OCI-LY1 (cell line): ENCODE measurements around the gene MAP2K2.

ENCODE experiments used
- EZH2 ChIP-seq: fragments of 200-600 bp; sonication (generic), shearing (Covaris generic); IDR thresholded peaks from 2 replicates; pipeline ENCODE4 v1.8.0; 2017; ENCODE audit warnings: borderline replicate concordance, mixed run types, mild to moderate bottlenecking, antibody characterized with exemption, low read length, moderate library complexity, mixed read lengths
- TF ChIP-seq, protein P1 (sequence below): fragments of 200-600 bp; sonication (generic), shearing (Covaris generic); IDR thresholded peaks from 2 replicates; pipeline ENCODE4 v1.5.1; 2017; ENCODE audit warnings: mild to moderate bottlenecking, antibody characterized with exemption, low read length, moderate library complexity, mixed read lengths

DNA sequence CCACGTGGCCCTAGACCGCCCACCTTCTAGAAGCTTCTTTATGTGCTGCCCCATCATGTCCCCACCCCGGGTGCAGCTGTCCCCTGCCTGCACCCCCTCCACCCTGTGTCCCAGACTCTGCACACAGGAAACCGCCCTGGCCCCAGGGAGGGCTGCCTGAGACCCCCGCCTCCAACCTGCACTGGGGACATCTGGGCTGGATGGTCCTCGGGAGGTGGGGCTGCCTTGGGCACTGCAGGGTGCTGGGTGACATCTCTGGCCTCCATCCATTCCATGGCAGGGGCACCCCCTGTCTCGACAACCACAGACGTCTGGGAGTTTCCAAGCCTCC lies 39.4 kb downstream of the MAP2K2 start:
- TF ChIP-seq, protein P1, sequence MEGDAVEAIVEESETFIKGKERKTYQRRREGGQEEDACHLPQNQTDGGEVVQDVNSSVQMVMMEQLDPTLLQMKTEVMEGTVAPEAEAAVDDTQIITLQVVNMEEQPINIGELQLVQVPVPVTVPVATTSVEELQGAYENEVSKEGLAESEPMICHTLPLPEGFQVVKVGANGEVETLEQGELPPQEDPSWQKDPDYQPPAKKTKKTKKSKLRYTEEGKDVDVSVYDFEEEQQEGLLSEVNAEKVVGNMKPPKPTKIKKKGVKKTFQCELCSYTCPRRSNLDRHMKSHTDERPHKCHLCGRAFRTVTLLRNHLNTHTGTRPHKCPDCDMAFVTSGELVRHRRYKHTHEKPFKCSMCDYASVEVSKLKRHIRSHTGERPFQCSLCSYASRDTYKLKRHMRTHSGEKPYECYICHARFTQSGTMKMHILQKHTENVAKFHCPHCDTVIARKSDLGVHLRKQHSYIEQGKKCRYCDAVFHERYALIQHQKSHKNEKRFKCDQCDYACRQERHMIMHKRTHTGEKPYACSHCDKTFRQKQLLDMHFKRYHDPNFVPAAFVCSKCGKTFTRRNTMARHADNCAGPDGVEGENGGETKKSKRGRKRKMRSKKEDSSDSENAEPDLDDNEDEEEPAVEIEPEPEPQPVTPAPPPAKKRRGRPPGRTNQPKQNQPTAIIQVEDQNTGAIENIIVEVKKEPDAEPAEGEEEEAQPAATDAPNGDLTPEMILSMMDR: no peak
- no peak for TF ChIP-seq EZH2
